ENCODE measurements around the gene FOXC2. TPM values are rescaled to one million over a fixed set of nuclear protein-coding genes. Genes with fewer than 3 reads are reported as not detected.
A peak's percentile ranks its signal among the peaks of the same experiment; 100 is the strongest.

Gene FOXC2
- total and polyA plus RNA-seq, 2 of the 13 experiments (the other 11 are each of a cell fraction or from before 2014, with no cell fraction given) = not detected

DNA sequence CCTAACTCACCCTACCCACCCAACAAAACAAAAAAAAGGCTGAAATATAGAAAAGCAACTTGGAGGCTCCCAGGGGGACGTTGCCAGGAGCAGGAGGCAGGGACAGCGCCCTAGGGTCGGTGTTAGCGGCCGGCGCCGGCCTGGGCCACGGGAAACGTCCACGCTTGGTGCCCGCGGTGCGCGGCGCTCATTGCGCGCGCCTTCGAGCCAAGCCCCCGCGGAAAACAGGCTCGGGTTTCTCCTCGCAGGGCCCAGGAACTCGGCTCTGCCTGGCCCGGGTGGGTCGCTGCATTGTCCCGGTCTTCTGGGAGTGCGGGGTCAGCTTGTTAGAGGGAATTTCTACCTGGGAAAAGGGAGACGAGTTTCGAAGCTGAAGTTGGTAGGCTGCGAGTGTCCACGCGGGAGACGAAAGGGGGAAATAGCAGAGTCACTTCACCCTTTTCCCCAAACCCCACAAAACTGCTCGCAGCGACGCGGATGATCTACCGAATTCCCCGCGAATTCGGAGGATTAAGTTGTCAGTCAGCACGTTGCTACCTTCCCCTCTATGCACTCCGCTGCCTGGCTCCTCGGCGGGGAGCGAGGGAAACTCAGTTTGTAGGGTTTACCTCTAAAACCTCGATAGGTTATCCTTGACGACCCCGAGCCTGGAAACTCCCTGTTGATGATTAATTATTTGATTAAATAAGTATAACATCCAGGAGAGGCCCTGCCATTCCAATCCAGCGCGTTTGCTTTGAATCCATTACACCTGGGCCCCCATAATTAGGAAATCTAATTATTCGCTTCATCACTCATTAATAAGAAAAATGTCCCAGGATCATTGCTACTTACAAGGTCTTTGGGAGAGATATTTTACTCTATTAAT lies 751 bp upstream of the FOXC2 start:
- 25% methylated on average over 35 of the region's 53 CpGs for WGBS (ENCODE audit: low lambda C conversion rate)
- intact Hi-C loops (cut with micrococcal nuclease; ENCODE audit: unreplicated experiment) = no loop called here
- H3K79me2 ChIP-seq (ENCODE audit: insufficient read depth, low read length) = no peaks in the 10 kb centered on the region
- H3K27me3 ChIP-seq (ENCODE audit: control insufficient read depth in 1 of 2, insufficient read depth in 2 of 2, low read length in 2 of 2) = peaks cover 11 to 63% of the 10 kb centered on the region in 2 experiments
- BruUV-seq (replicated peaks) = no TSS peak
- TF ChIP-seq ZNF547 (CRISPR knock-in tag; IDR thresholded peaks at IDR 0.05) (no peak), EZH2 (conservative IDR thresholded peaks at IDR 0.05; ENCODE audit: low read depth, low read length) (peak; percentile 91; the same call in 1 of the 2 replicates)
- no peak overlapping the region for H2AFZ ChIP-seq (ENCODE audit: low read length)
- ATAC-seq (no peak), DNase-seq (ENCODE audit: low spot score) (no peak), FAIRE-seq (no peak)
- H3K9ac ChIP-seq (ENCODE audit: insufficient read depth, low read depth, low read length) = no peak overlapping the region
- H3K4me3 ChIP-seq (replicated peaks in 1 of 3; ENCODE audit: insufficient read depth in 1 of 3, low read depth in 2 of 3, low read length in 3 of 3) = no peak overlapping the region
- H3K4me1 ChIP-seq (ENCODE audit: insufficient read depth, low read length) = no peaks in the 10 kb centered on the region
- H3K9me3 ChIP-seq (ENCODE audit: low read length) = no peaks in the 10 kb centered on the region
- no peaks in the 10 kb centered on the region for H3K36me3 ChIP-seq (replicated peaks in 1 of 2; ENCODE audit: control insufficient read depth in 1 of 2, insufficient read depth in 2 of 2, low read length in 2 of 2)
- ChIA-PET POLR2A (no interaction called here), CTCF (ENCODE audit: low intra/inter-chr PET ratio, low total read pairs) (interaction anchor here (4.2 kb wide), 1 partner anchor 497 kb away, joined by 86 read pairs; no protein-coding TSS in a partner anchor)
- no peaks in the 10 kb centered on the region for H4K20me1 ChIP-seq (ENCODE audit: insufficient read depth, low read length)
- no peak overlapping the region for H3K4me2 ChIP-seq (ENCODE audit: low read depth, low read length)
- in situ Hi-C loops (cut with HindIII; ENCODE audit: extremely low pct_ligation_motif_present, low pct_unique_long_range_greater_than_20kb) = loop anchor here (5.0 to 10.0 kb wide), 4 partner anchors 309 to 709 kb away; no protein-coding TSS in a partner anchor
- no peak overlapping the region for H3K27ac ChIP-seq (ENCODE audit: extremely low read length, insufficient read depth, low read length)

GRCh38 chr16:86566966-86567700 lies 504 bp downstream of the FOXC2 start:
- in situ Hi-C loops (cut with HindIII; ENCODE audit: extremely low pct_ligation_motif_present, low pct_unique_long_range_greater_than_20kb) = loop anchor here (5.0 to 10.0 kb wide), 4 partner anchors 308 to 708 kb away; no protein-coding TSS in a partner anchor
- H3K36me3 ChIP-seq (replicated peaks in 1 of 2; ENCODE audit: control insufficient read depth in 1 of 2, insufficient read depth in 2 of 2, low read length in 2 of 2) = no peaks in the 10 kb centered on the region

More at GRCh38 chr16:86566966-86567700, 504 bp downstream of the FOXC2 start:
- TF ChIP-seq EP300 (IDR thresholded peaks at IDR 0.05; ENCODE audit: low read depth in 2 of 2, low read length in 2 of 2) (no peak), EP300 (CRISPR knock-in tag; IDR thresholded peaks at IDR 0.05; ENCODE audit: borderline replicate concordance) (no peak), ZNF431 (CRISPR knock-in tag; IDR thresholded peaks at IDR 0.05; ENCODE audit: borderline replicate concordance, low read depth) (no peak), TCF12 (IDR thresholded peaks at IDR 0.05) (no peak), TCF12 (CRISPR knock-in tag; IDR thresholded peaks at IDR 0.05) (no peak), PHF20 (CRISPR knock-in tag; IDR thresholded peaks at IDR 0.05) (no peak), SIX4 (CRISPR knock-in tag; IDR thresholded peaks at IDR 0.05) (no peak), ZNF30 (CRISPR knock-in tag; IDR thresholded peaks at IDR 0.05) (no peak), NAIF1 (CRISPR knock-in tag; IDR thresholded peaks at IDR 0.05; ENCODE audit: borderline replicate concordance) (no peak)
- TF ChIP-seq, protein P1, sequence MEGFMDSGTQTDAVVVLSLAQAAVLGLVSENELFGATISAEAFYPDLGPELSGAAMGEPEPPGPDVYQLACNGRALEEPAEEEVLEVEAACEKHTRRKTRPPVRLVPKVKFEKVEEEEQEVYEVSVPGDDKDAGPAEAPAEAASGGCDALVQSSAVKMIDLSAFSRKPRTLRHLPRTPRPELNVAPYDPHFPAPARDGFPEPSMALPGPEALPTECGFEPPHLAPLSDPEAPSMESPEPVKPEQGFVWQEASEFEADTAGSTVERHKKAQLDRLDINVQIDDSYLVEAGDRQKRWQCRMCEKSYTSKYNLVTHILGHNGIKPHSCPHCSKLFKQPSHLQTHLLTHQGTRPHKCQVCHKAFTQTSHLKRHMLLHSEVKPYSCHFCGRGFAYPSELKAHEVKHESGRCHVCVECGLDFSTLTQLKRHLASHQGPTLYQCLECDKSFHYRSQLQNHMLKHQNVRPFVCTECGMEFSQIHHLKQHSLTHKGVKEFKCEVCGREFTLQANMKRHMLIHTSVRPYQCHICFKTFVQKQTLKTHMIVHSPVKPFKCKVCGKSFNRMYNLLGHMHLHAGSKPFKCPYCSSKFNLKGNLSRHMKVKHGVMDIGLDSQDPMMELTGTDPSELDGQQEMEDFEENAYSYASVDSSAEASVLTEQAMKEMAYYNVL (CRISPR knock-in tag; IDR thresholded peaks at IDR 0.05; ENCODE audit: borderline replicate concordance) = no peak
- TF ChIP-seq, protein P2, sequence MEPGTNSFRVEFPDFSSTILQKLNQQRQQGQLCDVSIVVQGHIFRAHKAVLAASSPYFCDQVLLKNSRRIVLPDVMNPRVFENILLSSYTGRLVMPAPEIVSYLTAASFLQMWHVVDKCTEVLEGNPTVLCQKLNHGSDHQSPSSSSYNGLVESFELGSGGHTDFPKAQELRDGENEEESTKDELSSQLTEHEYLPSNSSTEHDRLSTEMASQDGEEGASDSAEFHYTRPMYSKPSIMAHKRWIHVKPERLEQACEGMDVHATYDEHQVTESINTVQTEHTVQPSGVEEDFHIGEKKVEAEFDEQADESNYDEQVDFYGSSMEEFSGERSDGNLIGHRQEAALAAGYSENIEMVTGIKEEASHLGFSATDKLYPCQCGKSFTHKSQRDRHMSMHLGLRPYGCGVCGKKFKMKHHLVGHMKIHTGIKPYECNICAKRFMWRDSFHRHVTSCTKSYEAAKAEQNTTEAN (CRISPR knock-in tag; conservative IDR thresholded peaks at IDR 0.05) = no peak
- intact Hi-C loops (cut with micrococcal nuclease; ENCODE audit: unreplicated experiment) = no loop called here
- Histone ChIP-seq H4K20me1 (ENCODE audit: insufficient read depth, low read length) (no peaks in the 10 kb centered on the region), H3K9ac (ENCODE audit: insufficient read depth, low read depth, low read length) (no peak overlapping the region), H3K4me2 (ENCODE audit: low read depth, low read length) (no peak overlapping the region), H3K79me2 (ENCODE audit: insufficient read depth, low read length) (no peaks in the 10 kb centered on the region), H3K4me3 (replicated peaks in 1 of 3; ENCODE audit: insufficient read depth in 1 of 3, low read depth in 2 of 3, low read length in 3 of 3) (no peak overlapping the region), H3K27ac (ENCODE audit: extremely low read length, insufficient read depth, low read length) (no peak overlapping the region), H3K27me3 (ENCODE audit: control insufficient read depth in 1 of 2, insufficient read depth in 2 of 2, low read length in 2 of 2) (peaks cover 14 to 71% of the 10 kb centered on the region in 2 experiments), H3K4me1 (ENCODE audit: insufficient read depth, low read length) (no peaks in the 10 kb centered on the region), H2AFZ (ENCODE audit: low read length) (no peak overlapping the region), H3K9me3 (ENCODE audit: low read length) (no peaks in the 10 kb centered on the region)
- BruUV-seq (replicated peaks) = no TSS peak
- ChIA-PET CTCF (ENCODE audit: low intra/inter-chr PET ratio, low total read pairs) (interaction anchor here (4.2 kb wide), 1 partner anchor 495 kb away, joined by 86 read pairs; no protein-coding TSS in a partner anchor), POLR2A (no interaction called here)
- FAIRE-seq = no peak
- ATAC-seq = no peak; the same call in 2 of the 3 replicates
- DNase-seq (ENCODE audit: low spot score) = no peak
- 43% methylated on average over 20 of the region's 88 CpGs for WGBS (ENCODE audit: low lambda C conversion rate)
